Hepatocyte (in vitro differentiated cells): ENCODE measurements around the gene SRRM4. TPM values are rescaled to one million over a fixed set of nuclear protein-coding genes. Genes with fewer than 3 reads are reported as not detected.

Experiments used
- DNase-seq: peaks from one replicate; pipeline ENCODE4 v3.0.0-alpha.2; 2016; ENCODE audit warnings: low spot score
- H2AFZ ChIP-seq: fragments of 200-600 bp; sonication (generic); 2 replicates; pipeline ENCODE4 v1.6.0; 2016; ENCODE audit warnings: antibody characterized with exemption, mild to moderate bottlenecking
- H3K27ac ChIP-seq: fragments of 200-600 bp; sonication (generic); 2 replicates; pipeline ENCODE4 v1.5.1; 2016; ENCODE audit warnings: mild to moderate bottlenecking
- H3K27me3 ChIP-seq: fragments of 200-600 bp; sonication (generic); 2 replicates; pipeline ENCODE4 v1.6.1; 2016
- H3K36me3 ChIP-seq: fragments of 200-600 bp; sonication (generic); replicated peaks from 2 replicates; pipeline ENCODE4 v1.5.1; 2016; ENCODE audit warnings: low read depth; ENCODE audit not compliant: insufficient read depth
- H3K4me1 ChIP-seq: fragments of 200-600 bp; sonication (generic); 2 replicates; pipeline ENCODE4 v1.5.1; 2016; ENCODE audit warnings: mild to moderate bottlenecking, moderate library complexity; ENCODE audit not compliant: insufficient read depth
- H3K4me2 ChIP-seq: fragments of 200-600 bp; sonication (generic); 2 replicates; pipeline ENCODE4 v1.6.0; 2016
- H3K4me3 ChIP-seq: fragments of 200-600 bp; sonication (generic); 2 replicates; pipeline ENCODE4 v1.5.1; 2016; ENCODE audit warnings: mild to moderate bottlenecking
- H3K79me2 ChIP-seq: fragments of 200-600 bp; sonication (generic); 2 replicates; pipeline ENCODE4 v1.6.0; 2017; ENCODE audit warnings: mild to moderate bottlenecking
- H3K9me2 ChIP-seq: fragments of 200-600 bp; sonication (generic); replicated peaks from 2 replicates; pipeline ENCODE4 v1.6.0; 2017; ENCODE audit warnings: mild to moderate bottlenecking; ENCODE audit not compliant: insufficient read depth
- H3K9me3 ChIP-seq: fragments of 200-600 bp; sonication (generic); 2 replicates; pipeline ENCODE4 v1.5.1; 2016; ENCODE audit warnings: low read depth, mild to moderate bottlenecking
- H4K20me1 ChIP-seq: fragments of 200-600 bp; sonication (generic); 2 replicates; pipeline ENCODE4 v1.6.0; 2016; ENCODE audit warnings: mild to moderate bottlenecking; ENCODE audit not compliant: insufficient read depth, poor library complexity, severe bottlenecking
- EZH2 ChIP-seq: fragments of 200-600 bp; sonication (generic); IDR thresholded peaks from 2 replicates; pipeline ENCODE4 v1.6.1; 2016; ENCODE audit warnings: antibody characterized with exemption, mild to moderate bottlenecking, borderline replicate concordance
- EZH2phosphoT487 ChIP-seq: fragments of 200-600 bp; sonication (generic); IDR thresholded peaks from one replicate; pipeline ENCODE4 v1.6.1; 2018; ENCODE audit warnings: antibody characterized with exemption, mild to moderate bottlenecking, low read depth, moderate library complexity; ENCODE audit not compliant: unreplicated experiment, severe bottlenecking
- WGBS: methylation state at CpG from one replicate; pipeline ENCODE4 v1.1.6; 2016; ENCODE audit warnings: low lambda C conversion rate; ENCODE audit errors: missing lambda C conversion rate; 5-methylcytosine and 5-hydroxymethylcytosine counted together
- polyA plus RNA-seq: library from polyadenylated mRNA; unstranded; fragments of >200 nt; fragmentation: Nextera tagmentation; extraction: Ambion mirVana; gene quantifications from 2 replicates; pipeline ENCODE4 v1.2.1, GENCODE V29; 2016
- total RNA-seq: library from RNA; depleted of rRNA; stranded (reverse); fragments of >200 nt; gene quantifications from 2 replicates; pipeline ENCODE4 v1.2.3, GENCODE V29; 2014
- TF ChIP-seq, protein P1 (sequence below): fragments of 200-600 bp; sonication (generic); IDR thresholded peaks from 2 replicates; pipeline ENCODE4 v1.5.1; 2016; ENCODE audit warnings: antibody characterized with exemption, mild to moderate bottlenecking; ENCODE audit not compliant: poor library complexity

SRRM4 gene
- total and polyA plus RNA-seq, 2 experiments from 2014 or later, result 0.03 to 0.05 TPM

- H3K27ac ChIP-seq, result no peak overlapping the region
- no peak overlapping the region for H3K4me2 ChIP-seq
- DNase-seq, result no peak
- H3K27me3 ChIP-seq, result no peaks in the 10 kb centered on the region
- WGBS, result 29% methylated on average over 2 of the region's 2 CpGs
- no peak overlapping the region for H3K4me3 ChIP-seq
- no peaks in the 10 kb centered on the region for H3K9me2 ChIP-seq
- TF ChIP-seq EZH2 (no peak), EZH2phosphoT487 (no peak)
- TF ChIP-seq, protein P1, sequence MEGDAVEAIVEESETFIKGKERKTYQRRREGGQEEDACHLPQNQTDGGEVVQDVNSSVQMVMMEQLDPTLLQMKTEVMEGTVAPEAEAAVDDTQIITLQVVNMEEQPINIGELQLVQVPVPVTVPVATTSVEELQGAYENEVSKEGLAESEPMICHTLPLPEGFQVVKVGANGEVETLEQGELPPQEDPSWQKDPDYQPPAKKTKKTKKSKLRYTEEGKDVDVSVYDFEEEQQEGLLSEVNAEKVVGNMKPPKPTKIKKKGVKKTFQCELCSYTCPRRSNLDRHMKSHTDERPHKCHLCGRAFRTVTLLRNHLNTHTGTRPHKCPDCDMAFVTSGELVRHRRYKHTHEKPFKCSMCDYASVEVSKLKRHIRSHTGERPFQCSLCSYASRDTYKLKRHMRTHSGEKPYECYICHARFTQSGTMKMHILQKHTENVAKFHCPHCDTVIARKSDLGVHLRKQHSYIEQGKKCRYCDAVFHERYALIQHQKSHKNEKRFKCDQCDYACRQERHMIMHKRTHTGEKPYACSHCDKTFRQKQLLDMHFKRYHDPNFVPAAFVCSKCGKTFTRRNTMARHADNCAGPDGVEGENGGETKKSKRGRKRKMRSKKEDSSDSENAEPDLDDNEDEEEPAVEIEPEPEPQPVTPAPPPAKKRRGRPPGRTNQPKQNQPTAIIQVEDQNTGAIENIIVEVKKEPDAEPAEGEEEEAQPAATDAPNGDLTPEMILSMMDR, result no peak
- H3K4me1 ChIP-seq, result no peaks in the 10 kb centered on the region
- no peak overlapping the region for H2AFZ ChIP-seq
- H3K9me3 ChIP-seq, result no peaks in the 10 kb centered on the region
- no peaks in the 10 kb centered on the region for H4K20me1 ChIP-seq
- no peaks in the 10 kb centered on the region for H3K36me3 ChIP-seq
- no peaks in the 10 kb centered on the region for H3K79me2 ChIP-seq
Measured at GRCh38 chr12:119202544-119202943, 221.2 kb downstream of the SRRM4 start.

- DNase-seq, result no peak
- Histone ChIP-seq H3K27me3 (no peaks in the 10 kb centered on the region), H3K9me3 (no peaks in the 10 kb centered on the region), H3K9me2 (no peaks in the 10 kb centered on the region), H2AFZ (no peak overlapping the region), H3K4me2 (no peak overlapping the region), H3K4me3 (no peak overlapping the region), H3K27ac (no peak overlapping the region), H3K4me1 (no peaks in the 10 kb centered on the region), H3K79me2 (no peaks in the 10 kb centered on the region), H4K20me1 (no peaks in the 10 kb centered on the region), H3K36me3 (no peaks in the 10 kb centered on the region)
- WGBS, result 53% methylated on average over 2 of the region's 2 CpGs
- TF ChIP-seq EZH2phosphoT487, result no peak
- TF ChIP-seq, protein P1, result no peak
- no peak for TF ChIP-seq EZH2
Measured at GRCh38 chr12:119204131-119204530, 222.8 kb downstream of the SRRM4 start.

- Histone ChIP-seq H3K27me3 (no peaks in the 10 kb centered on the region), H3K4me1 (no peaks in the 10 kb centered on the region), H3K4me3 (no peak overlapping the region), H3K9me2 (no peaks in the 10 kb centered on the region), H4K20me1 (no peaks in the 10 kb centered on the region), H2AFZ (no peak overlapping the region), H3K9me3 (no peaks in the 10 kb centered on the region), H3K36me3 (no peaks in the 10 kb centered on the region), H3K4me2 (no peak overlapping the region), H3K27ac (no peak overlapping the region), H3K79me2 (no peaks in the 10 kb centered on the region)
- 70% methylated on average over 7 of the region's 7 CpGs for WGBS
- TF ChIP-seq, protein P1, result no peak
- TF ChIP-seq EZH2phosphoT487 (no peak), EZH2 (no peak)
- DNase-seq, result no peak
Measured at GRCh38 chr12:119204671-119205285, 223.4 kb downstream of the SRRM4 start.
